GM18519 (cell line): ENCODE data around the gene LIN9.
"Not testable (repeated sequence)": the region's sequence is repeated elsewhere in the genome, so short reads cannot be mapped to it uniquely, and the experiment has no call there.

Source experiments
- ATAC-seq: cut with Tn5 transposase; IDR thresholded peaks from one replicate; pipeline ENCODE4 v1.9.1; 2021; ENCODE audit warnings: mild to moderate bottlenecking, moderate library complexity; ENCODE audit not compliant: unreplicated experiment, low FRiP score

Gene LIN9

GRCh38 chr1:226220473-226221189, 88.3 kb downstream of the LIN9 start:
- ATAC-seq: no peak

GRCh38 chr1:226217273-226217672, 91.7 kb downstream of the LIN9 start:
- ATAC-seq: no peak

- no peak for ATAC-seq
These were observed 92.9 kb downstream of the LIN9 start for GRCh38 chr1:226216056-226216455.

- no peak for ATAC-seq
These were observed 93.7 kb downstream of the LIN9 start for GRCh38 chr1:226215239-226215638.

GRCh38 chr1:226212545-226212944, 96.4 kb downstream of the LIN9 start:
- no peak for ATAC-seq

GRCh38 chr1:226211181-226211821, 97.7 kb downstream of the LIN9 start:
- ATAC-seq: no peak

- no peak for ATAC-seq
These were observed 98.3 kb downstream of the LIN9 start for GRCh38 chr1:226210571-226211176.

GRCh38 chr1:226209307-226210059, 99.5 kb downstream of the LIN9 start:
- no peak for ATAC-seq

- no peak for ATAC-seq
These were observed 101.9 kb downstream of the LIN9 start for GRCh38 chr1:226207048-226207447.

GRCh38 chr1:226204198-226204597, 104.8 kb downstream of the LIN9 start:
- no peak for ATAC-seq

- no peak for ATAC-seq
These were observed 105.3 kb downstream of the LIN9 start for GRCh38 chr1:226203655-226204054.

- ATAC-seq: no peak
These were observed 105.7 kb downstream of the LIN9 start for GRCh38 chr1:226203240-226203639.

GRCh38 chr1:226202666-226203065, 106.3 kb downstream of the LIN9 start:
- ATAC-seq: not testable (repeated sequence)

GRCh38 chr1:226202246-226202645, 106.7 kb downstream of the LIN9 start:
- ATAC-seq: no peak

- ATAC-seq: no peak
These were observed 107.9 kb downstream of the LIN9 start for GRCh38 chr1:226201029-226201593.

GRCh38 chr1:226199971-226200370, 109.0 kb downstream of the LIN9 start:
- no peak for ATAC-seq

- no peak for ATAC-seq
These were observed 113.8 kb downstream of the LIN9 start for GRCh38 chr1:226195144-226195543.

- ATAC-seq: no peak
These were observed 121.6 kb downstream of the LIN9 start for GRCh38 chr1:226187380-226187779.

- no peak for ATAC-seq
These were observed 122.0 kb downstream of the LIN9 start for GRCh38 chr1:226187019-226187322.

GRCh38 chr1:226186124-226187018, 122.6 kb downstream of the LIN9 start, which contains the start of gene ACBD3:
TSS of gene ACBD3 (minus strand) at chr1:226186741. CDS start at chr1:226186675, 66 bp downstream.
- peak; percentile 82 for ATAC-seq
